ENCODE results near the gene DLX3.

The DLX3 gene

DNA sequence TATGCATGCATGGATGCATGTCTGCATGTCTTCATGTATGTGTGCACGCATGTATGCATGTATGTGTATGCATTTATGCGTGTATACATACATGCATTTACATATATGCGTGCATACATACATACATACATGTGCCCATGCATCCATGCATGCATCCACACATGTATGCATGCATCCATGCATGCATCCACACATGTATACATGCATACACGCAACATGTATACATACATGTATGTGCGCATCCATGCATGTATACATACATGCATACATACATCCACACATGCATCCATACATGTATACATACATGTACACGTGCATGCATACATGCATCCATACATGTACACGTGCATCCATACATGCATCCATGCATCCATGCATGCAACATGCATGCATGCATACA, 29.8 kb upstream of the DLX3 start:
- no peak for DNase-seq (ENCODE audit: low spot score)
- in situ Hi-C loops (cut with MboI; ENCODE audit: low sequenced_read_pairs, unreplicated experiment), result loop anchor here (5.0 kb wide), 1 partner anchor 67 kb away; no protein-coding TSS in a partner anchor
- TF ChIP-seq, protein P1, sequence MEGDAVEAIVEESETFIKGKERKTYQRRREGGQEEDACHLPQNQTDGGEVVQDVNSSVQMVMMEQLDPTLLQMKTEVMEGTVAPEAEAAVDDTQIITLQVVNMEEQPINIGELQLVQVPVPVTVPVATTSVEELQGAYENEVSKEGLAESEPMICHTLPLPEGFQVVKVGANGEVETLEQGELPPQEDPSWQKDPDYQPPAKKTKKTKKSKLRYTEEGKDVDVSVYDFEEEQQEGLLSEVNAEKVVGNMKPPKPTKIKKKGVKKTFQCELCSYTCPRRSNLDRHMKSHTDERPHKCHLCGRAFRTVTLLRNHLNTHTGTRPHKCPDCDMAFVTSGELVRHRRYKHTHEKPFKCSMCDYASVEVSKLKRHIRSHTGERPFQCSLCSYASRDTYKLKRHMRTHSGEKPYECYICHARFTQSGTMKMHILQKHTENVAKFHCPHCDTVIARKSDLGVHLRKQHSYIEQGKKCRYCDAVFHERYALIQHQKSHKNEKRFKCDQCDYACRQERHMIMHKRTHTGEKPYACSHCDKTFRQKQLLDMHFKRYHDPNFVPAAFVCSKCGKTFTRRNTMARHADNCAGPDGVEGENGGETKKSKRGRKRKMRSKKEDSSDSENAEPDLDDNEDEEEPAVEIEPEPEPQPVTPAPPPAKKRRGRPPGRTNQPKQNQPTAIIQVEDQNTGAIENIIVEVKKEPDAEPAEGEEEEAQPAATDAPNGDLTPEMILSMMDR (IDR thresholded peaks at IDR 0.05; ENCODE audit: borderline replicate concordance, control extremely low read depth, extremely low read depth, insufficient read depth, missing control alignments), result no peak

DNA sequence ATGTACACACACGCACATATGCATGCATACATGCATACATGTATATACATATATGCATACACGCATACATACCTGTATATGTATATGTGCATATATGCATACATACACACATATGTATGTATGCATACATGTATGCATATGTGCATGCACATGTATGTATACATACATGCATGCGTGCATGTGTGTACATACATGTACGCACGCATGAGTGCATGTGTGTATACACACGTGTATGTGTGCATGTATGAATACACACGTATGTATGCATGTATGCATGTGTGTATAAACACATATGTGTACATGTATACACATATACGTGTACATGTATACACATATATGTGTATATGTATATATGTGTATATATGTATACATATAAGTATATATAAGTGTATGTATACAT, 28.5 kb upstream of the DLX3 start:
- in situ Hi-C loops (cut with MboI; ENCODE audit: low sequenced_read_pairs, unreplicated experiment), result no loop called here
- no peak for DNase-seq (ENCODE audit: low spot score)
- TF ChIP-seq, protein P1 (IDR thresholded peaks at IDR 0.05; ENCODE audit: borderline replicate concordance, control extremely low read depth, extremely low read depth, insufficient read depth, missing control alignments), result no peak

DNA sequence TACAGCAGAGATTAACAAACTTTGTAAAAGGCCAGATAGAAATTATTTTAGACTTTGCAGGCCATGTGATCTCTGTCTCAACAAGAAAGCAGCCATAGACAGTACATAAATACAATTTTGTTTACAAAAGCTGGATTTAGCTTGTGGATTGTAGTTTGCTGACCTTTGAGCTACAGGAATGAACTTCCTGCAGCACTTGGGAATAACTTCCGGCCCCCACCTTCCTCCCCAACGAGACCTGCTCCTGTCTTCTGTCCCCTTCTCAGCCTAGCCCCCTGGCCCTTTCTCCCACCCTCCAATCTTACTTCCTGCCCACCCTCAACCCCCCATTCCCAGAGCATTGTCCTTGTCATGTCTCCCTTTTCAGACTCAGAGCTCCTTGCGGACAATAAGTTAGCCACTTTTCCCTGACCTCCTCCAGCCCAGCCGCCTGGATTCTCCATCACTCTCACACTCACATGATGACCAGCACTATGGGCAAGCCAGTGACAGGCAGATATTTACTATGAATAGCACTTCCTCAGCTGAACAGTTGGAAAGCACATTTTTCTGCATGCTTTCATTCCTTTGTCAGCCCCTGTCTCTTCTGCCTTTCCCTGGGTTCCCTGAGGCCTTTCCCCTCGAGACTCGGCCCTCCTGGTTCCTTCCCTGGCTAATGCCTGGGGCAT, 27.6 kb upstream of the DLX3 start:
- TF ChIP-seq, protein P1 (IDR thresholded peaks at IDR 0.05; ENCODE audit: borderline replicate concordance, control extremely low read depth, extremely low read depth, insufficient read depth, missing control alignments), result no peak
- DNase-seq (ENCODE audit: low spot score), result no peak
- in situ Hi-C loops (cut with MboI; ENCODE audit: low sequenced_read_pairs, unreplicated experiment), result no loop called here

DNA sequence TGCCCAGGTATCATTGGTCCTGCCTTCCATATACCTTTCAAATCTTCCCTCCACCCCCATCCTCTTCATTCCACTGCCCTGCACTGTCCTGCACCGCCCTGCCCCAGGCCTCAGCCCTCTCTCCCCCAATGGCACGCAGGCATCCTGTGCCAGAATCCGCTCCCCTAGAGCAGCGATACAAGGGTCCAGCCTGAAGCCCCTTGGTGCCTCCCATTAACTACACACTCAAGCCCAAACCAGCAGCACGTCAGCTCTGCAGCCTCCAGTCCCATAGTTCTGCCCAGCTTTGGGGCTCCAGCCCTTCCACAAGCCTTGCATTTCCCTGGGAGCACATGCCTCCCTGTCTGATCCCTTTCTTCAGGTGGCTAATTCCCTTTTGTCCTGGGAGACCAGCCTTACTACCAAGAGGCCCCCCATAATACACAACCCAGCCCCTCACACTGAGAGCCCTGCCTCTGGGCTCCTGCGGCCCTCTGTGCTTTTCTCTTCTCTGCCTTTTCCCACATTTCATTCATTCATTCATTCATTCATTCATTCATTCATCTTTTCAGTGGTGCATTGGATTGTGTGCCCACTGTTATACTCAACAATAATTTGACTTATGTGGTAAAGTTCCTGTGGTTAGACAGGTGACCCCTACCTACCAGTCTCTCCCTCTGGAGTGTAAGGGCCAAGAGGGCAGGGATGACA, 26.8 kb upstream of the DLX3 start:
- in situ Hi-C loops (cut with MboI; ENCODE audit: low sequenced_read_pairs, unreplicated experiment), result no loop called here
- TF ChIP-seq, protein P1 (IDR thresholded peaks at IDR 0.05; ENCODE audit: borderline replicate concordance, control extremely low read depth, extremely low read depth, insufficient read depth, missing control alignments), result no peak
- DNase-seq (ENCODE audit: low spot score), result no peak

DNA sequence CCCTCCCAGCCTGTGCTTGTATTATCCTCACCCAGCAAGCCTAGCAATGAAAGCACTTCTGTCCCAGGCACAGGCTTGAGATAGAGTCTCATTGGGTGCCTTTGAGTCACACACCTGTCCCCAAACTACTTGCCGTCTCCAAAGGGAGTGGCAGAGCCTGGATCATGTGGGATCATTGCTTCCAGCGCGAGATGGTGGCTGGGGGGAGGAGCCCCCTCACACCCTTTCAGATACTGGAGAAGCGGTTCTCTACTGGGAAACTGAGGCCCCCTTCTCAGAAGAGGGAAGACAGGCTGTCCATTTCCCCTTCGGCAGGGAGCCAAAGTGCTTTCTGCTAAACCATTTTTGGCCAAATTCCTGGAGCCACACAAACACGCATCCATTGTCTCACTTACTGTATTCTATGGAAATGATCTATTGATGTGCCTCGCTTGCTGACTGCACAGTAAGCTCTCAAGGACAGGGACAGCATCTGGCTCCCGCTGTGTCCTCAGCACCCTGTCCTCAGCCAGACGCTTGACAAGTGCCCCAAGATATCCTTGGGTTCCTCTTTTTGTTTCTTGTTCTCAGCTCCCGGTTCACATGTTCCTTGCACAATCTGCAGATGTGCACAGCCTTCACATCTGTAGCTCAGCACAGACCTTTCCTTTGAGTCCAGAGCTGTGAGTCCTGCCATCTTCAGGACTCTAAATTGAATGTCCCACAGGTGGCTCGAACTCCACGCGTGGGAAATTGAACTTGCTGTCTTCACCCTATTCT, 26.0 kb upstream of the DLX3 start:
- DNase-seq (ENCODE audit: low spot score), result no peak
- in situ Hi-C loops (cut with MboI; ENCODE audit: low sequenced_read_pairs, unreplicated experiment), result no loop called here
- TF ChIP-seq, protein P1 (IDR thresholded peaks at IDR 0.05; ENCODE audit: borderline replicate concordance, control extremely low read depth, extremely low read depth, insufficient read depth, missing control alignments), result no peak

DNA sequence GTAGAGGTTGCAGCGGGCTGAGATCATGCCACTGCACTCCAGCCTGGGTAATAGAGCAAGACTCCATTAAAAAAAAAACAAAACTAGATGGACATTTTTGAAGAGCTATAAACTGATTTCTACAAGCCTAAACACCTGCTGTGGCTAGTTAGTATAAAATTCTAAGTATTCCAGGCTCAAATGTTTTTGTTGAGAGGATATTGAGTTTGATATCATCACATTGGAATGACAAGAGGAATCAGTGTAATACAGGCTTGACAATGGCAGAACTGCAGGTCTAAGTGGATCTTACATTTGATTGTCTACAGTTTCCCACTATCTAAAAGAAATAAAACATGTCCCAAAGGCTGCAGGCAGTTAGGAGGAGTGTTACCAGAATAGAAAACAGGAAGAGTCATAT, 23.9 kb upstream of the DLX3 start:
- in situ Hi-C loops (cut with MboI; ENCODE audit: low sequenced_read_pairs, unreplicated experiment), result no loop called here
- TF ChIP-seq, protein P1 (IDR thresholded peaks at IDR 0.05; ENCODE audit: borderline replicate concordance, control extremely low read depth, extremely low read depth, insufficient read depth, missing control alignments), result no peak
- no peak for DNase-seq (ENCODE audit: low spot score)

Measured in GM13976 (cell line).